ENCODE results near the gene MACROH2A1.

Gene MACROH2A1

DNA sequence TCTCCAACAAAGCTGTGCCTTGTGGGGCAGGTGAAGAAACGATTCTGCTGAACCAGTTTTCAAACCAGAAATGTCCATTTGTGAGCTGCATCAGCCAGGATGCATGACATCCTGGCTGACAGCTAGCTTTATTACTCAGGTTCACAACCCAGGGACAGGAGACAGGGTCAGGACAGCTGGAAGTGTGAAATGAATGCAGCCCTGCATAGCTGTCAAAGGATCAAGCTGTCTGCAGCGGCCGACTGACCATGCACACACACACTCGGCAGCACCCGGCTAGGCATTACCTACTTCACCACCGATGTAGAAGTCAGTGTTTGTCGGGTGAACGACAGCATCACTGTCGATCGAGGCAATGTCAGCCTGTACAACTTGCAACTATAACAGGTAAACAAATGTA lies 48.5 kb downstream of the MACROH2A1 start:
- DNase-seq = no peak

DNA sequence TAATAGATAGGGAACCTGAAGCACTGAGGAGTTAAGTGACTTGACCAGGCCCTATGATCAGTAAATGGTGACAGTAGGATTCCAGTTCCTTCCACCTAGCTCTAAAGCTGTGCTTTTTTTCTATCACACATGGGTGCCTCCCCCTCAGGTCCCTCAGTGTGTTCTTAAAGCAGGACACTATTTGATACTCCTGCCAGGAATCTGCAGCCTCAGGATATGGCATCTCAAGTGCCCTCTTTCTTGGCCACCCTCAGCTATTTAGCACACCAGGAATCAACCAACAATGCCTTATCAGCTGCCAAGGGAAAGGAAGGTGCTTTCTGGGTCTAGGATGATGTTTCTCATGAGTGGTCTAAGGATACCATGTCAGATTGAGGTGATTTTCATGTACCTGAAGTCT lies 49.1 kb downstream of the MACROH2A1 start:
- no peak for DNase-seq

DNA sequence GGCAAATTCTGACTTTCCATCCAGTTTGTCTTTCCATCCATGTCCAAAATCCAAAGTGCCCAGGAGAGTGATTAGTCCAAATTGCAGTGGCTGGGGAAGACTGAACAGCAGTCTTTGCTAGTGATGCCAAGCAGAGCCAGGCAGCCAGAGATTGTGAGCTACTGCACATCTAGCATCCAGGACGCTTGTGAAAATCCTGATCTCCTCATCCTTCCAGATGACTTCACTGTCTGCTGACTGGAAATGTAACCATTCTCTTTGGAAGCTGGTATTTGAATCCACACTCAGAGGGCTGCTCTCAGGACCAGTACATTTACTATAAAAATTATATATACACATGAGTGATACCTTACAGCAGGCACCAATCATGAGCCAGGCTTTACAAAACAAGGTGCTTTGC lies 49.6 kb downstream of the MACROH2A1 start:
- DNase-seq = no peak

DNA sequence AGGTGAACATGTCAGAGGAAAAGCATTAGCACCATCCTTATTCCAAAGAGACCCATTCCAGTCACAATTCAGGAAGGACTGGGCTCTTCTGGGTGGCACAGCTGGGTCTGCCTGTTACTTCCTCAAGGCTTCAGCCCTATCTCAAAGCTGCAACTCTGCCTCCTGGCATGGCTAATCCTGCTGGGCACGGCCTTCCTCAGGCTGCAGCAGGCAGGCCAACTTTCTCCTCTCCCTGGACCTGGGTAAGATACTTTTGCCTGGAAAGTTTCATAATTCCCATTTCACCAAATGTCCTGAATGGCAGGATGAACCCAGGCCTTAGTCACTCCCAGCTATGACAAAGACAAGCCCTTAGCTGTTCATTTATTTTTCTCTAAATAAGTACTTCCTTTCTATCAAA lies 50.1 kb downstream of the MACROH2A1 start:
- DNase-seq = no peak

DNA sequence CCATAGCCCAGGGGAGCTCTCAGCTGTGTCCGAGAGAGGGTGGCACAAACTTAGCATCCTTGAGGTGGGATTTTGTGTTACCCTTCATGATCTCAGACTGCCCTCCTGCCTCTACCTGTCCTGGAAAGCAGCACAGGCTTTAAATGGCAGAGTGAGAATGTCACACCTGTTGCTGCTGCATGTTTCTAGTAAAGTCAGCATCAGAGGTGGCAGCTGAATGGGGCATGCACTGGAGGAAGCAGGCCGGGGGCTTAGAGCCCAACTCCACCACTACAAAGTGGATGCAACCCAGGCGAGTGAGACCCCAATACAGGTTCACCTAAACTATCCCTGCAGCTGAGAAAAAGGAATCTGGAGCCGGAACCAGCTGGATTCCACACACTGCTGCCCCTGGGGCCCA lies 51.6 kb downstream of the MACROH2A1 start:
- DNase-seq = no peak

DNA sequence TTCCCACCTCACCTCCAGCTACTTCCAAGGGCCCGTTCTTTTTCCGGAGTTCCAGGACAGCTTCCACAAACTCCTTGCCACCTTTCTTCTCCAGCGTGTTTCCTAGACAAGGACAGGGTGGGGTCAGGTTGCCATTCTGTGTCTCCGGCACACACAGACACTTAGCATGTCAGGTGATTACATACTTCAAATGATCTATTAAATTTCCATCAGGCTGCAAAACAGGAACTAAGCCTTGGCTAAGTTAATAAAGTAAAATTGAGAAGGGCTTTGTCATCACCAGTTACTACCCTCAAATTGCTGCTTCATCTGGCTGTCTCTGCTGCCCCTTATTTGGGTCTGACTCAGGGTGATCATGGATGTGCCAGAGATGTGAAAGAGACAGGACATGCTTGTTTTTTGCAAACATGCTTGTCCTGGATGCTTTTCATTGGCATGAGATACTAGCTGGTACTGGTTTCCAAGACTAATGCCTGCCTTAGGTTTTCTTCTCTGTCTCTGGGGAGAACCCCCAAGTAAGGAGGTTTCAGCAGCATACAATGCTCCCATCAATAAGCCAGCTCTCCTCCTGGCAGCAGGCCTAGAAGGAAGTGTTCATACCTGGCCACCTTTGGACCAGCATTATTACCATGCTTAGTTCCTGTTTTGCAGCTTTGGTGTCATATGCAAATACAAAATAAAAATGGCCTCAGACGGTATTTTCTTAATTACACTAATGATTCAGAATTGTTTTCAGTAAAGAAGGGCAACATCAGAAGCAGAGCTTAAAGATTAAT lies 52.9 kb downstream of the MACROH2A1 start:
- no peak for DNase-seq

DNA sequence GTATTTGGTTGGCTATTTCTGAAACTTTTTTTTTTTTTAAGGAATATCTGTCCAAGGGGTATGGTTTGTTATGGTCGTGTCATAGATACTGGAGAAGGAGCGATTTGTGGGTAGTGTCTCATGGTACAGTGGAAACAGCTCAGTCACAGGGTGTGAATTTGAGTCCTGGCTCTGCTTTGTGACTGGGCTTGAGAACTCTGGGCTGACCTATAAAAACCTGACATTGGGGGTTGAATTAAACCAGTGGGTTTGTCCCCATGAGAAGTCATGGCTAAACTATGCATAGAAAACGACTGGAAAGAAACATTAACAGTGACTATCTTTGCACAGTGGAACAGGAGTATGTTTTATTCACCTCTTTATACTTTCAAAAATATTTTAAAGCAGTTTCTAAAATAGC lies 54.7 kb downstream of the MACROH2A1 start:
- DNase-seq = no peak

DNA sequence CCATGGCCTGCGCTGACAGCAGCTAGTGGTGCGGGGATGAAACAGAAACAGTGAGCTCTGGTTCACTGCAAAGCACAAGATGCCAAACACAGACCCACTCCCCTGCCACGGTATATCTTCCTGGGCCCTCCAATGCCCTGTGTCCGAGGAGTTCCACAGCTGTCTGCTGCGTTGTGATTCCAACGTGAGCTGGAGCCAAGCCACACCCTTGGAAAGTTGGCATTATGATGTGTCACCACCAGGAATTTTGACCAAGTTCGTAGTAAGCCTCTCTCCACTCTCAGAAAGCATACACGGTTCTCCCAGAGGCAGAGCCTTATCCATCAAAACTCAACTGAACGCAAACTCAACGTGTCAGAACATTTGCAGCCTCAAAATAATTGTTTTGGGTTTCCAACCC lies 55.6 kb downstream of the MACROH2A1 start:
- no peak for DNase-seq

DNA sequence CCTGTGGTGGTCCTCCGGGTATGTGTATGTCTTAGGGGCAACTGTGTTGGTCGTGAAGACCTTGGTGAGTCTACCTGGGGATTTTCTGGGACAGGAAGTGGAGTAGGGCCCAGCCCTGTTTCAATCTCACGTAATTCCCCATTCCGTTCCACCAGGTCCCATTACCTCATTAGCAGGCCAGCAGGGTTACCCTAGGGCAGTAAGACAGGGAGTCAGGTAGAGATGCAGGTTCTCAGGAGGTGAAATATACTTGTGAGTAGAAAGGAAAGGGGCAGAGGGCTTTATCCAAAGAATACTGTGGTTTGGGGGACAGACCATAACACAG lies 56.5 kb downstream of the MACROH2A1 start:
- no peak for DNase-seq

DNA sequence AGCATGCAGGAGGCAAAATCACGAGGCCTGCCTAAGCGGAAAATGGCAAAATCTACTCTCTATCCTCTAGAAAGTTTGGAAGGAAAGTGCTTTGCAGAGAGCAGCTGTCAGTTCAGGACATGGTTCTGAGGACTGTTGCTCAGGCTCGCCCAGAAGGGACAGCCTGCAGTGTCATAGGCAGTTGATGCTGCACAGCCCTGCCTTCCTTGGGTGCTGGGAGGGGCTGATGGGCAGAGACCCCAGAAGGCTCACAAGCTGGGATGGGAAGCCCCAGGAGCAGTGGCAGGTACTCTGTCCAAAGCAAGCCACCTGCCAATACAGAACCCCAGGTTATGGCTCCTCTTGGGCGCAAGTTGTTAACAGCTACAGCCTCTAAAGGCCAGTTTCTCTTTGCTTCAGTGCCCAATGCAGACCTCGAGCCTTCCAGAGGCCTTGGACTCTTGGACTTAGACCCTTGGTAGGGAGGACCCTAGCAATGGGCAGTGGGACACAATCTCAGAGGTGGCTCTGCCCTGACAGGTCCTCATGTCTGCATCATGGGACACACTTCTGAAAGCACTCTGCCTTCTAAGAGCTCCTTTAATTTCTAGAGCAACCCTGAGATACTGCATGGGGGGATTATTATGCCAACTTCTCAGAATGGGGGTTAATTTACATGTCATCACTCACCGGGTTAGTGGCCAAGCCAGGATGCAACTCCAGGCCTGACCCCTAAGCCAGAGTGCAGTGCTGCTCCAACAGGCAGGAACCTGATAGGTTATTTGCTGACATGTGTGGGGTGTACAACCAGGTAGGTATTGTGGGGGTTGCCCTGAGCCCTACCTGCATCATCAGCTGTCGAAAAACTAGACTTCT lies 57.1 kb downstream of the MACROH2A1 start:
- DNase-seq = no peak

DNA sequence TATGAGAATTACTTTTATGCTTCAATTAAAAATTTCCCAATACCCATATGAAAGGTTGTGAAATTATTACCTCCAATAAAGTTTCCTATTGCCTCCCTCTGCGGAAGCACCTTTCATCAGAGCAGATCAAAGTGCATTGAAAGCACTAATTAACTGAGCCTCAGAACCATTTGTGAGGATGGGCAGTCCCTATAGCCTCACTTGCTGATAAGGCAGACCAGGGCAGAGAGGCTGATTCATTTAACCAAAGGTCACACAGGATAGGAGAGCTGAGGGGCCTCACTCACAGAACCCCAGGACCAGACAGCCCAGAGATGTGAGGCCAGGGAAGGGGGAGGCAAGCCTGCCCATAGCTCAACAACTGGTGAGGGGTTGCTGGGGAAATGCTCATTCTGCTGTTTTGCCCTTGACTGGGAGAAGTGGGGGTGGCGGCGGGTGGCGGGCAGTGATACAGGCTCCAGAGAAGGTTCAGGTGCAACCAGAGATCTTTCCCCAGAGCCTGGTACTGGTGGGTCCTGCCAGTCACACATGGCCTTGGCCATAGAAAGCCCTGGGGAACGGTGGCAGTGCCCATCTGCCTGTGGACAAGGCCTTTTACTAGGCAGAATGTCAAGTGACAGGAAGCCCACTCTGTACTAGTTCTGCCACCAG lies 57.9 kb downstream of the MACROH2A1 start:
- DNase-seq = no peak

DNA sequence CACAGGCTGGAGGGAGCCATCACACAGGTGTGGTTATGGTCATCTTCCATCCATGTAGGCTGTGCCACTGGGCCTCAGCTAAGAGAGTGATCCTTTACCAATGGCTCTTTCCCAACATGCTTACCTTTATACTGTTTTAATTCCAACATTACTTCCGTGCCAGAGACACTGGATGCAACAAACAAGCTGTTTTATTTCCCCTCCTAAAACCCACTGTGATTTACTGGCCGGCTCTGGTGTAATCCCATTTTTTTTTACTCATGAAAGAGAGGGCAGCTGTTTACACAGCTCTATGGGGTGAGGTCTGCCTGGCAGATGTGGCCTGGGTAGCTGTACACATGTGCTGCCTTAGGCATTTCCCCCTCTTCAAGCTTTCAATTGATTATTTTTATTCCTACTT lies 58.5 kb downstream of the MACROH2A1 start:
- no peak for DNase-seq

DNA sequence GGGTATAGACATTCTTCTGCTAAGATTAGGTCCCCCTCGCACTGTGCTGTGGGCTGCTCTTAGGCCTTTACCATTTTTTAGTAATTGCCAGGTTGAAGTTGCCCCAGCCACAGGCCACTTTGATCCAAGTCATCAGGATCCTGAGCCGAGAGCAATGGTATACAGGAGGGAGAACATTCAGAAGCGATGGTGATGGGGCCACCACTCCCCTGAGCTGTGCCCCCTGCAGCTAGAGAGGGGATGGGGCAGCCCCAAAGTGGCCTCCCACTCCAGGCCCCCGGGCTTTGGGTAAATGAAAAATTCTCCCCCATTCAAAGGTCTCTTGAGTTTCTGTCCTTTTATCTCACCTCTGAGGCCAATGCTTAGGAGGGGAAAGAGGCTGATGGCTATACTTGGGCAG lies 59.4 kb downstream of the MACROH2A1 start:
- no peak for DNase-seq

DNA sequence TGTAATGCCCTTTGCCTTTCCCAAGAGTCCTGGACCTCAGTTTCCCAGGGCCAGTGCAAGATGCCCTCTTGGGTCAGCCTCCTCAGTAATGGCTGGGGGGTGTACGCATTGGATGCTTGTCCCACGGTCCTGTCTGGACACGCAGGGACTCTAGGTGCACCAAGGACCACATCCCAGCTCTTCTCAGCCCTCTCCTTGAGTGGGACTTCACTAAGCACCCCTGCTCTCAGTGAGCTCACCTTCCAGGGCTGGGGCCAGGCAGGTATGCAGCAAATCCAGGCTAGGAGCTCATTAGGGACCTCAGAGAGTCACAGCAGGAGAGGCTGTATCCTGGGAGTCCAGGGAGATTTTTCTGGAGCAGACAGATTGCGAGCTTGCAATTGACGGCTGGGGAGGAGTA lies 59.8 kb downstream of the MACROH2A1 start:
- DNase-seq = no peak

DNA sequence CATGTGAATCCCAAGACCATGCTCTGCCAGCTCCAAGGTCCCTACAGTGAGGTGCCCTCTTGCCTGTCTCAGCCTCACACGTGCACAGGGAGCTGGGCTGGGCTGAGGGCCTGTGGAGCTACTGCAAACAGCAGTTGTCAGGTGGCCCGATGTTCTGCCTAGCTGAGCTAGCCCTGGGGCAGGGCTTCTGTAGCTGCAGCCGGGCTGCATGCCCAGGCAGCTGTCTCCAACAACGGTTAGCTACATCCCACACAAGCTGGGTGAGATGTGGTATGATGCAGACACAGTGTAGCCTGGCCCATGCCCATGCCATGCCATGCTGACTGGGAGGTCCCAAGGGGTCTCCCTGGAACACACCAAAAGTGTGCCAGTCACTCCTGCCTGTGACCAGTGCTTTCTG lies 62.0 kb downstream of the MACROH2A1 start:
- no peak for DNase-seq

DNA sequence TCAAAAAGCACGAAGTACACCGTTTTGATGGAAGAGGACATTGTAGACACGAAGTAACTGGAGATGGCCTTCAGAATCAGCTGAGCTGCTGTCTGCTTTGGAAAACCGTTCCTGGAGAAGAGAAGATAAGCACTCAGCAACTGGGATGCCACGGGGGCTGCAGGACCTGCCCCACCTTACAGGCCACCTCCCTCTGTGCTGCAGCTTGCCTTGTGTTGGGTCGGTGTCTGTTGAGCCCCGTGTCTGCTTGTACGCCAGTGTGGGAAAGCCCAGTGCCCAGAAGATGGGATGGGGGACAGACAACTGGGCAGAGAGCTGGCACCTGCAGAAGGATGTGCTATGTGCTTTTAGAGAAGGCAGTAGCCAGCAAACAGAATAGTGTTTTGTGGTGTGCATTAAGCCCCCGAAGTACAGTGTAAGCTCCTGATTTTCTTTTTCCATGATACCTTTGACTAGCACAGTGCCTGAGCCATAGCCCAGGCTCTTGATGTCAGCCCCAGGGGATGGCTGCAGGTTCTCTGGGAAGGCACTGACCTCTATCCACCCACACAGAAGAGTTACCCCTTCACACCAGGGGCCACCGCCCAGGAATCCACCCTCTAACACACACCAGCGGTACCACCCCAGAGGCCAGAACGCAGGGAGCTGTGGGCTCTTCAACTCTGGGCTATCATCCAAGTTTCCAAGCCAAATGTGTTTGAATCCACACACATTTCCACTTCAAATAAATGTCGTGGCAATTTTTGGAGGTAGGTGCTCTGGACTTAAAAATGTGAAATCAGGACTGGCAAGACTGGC lies 63.8 kb downstream of the MACROH2A1 start:
- DNase-seq = no peak

DNA sequence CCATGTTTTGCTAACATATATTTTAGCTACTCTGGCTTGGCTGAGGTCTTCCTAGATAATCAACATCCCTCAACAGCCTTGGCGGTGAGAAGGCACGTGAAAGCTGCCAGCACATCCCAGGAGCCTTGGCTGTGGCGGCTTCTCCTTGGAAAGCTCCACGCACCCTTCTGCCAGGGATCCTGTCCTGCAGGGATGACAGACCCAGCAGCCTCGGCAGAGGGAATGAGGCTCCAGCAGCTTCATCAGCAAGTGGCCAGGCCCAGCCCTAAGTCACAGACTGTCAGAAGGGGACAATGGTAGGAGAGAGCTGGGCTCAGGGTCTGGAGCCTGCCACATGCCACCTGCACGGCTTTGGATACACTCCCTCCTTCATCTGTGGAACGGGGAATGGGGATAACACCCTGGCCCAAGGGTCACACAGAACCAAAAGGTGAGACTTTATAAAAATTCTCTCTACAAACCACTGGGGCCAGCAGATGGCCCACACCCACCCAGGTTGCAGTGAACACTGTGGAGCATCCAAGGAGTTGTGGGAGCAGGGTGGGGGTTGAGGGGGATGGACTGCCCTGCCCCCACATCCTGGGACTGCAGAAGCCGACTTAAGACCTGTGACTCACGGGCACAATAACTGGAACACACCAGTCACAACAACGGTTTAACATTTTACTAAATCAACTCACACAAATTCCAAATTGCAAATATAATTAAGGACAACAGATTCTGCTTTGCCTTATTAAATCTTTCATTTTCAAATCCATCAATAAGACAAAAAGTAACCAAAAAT lies 65.1 kb downstream of the MACROH2A1 start:
- no peak for DNase-seq

DNA sequence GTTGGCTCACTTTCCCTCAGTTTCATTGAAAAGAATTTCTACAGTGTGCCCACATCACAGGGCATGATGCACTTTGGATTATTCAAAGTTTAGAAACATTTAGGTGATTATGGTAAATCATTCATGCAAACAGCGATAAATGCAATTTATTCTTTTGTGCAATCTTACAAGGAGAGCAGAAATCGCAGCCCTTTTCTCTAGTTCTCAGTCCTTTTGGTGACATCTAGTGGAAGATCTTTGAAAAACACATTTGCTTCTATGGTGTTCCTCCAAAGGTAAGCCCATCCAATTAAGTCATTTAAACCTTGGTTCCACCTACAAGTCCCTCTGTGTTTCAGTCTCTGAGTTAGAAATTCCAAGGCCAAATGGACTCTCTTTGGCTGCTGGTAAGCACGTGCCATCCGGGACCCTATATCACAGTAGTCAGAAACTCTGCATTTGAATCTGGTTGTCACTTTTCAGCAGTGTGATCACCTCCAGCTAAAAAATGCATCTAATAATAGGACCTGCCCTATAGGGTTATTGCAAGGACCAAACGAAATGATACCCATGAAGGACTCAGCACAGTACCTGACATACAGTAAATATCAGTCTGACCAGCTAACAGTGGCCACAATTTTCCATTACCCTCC lies 66.4 kb downstream of the MACROH2A1 start:
- DNase-seq = no peak

DNA sequence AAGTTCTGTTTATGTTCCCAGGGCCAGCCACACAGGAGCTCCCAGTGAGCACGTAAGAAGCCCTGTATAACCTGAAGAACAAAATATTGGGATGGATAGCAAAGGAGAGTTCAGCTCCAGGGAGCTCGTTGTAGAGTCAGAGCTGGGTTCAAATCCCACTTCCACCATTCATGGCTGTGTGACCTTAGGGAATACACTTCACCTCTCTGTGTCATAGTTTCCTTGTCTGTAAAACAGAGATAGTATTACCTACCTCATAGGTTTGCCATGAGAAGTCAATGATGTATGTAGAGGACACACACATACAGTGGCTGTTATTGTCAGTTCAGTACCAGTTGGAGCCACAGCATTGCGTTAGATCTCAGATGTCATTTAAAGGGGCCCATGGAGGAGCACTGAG lies 67.4 kb downstream of the MACROH2A1 start:
- no peak for DNase-seq

DNA sequence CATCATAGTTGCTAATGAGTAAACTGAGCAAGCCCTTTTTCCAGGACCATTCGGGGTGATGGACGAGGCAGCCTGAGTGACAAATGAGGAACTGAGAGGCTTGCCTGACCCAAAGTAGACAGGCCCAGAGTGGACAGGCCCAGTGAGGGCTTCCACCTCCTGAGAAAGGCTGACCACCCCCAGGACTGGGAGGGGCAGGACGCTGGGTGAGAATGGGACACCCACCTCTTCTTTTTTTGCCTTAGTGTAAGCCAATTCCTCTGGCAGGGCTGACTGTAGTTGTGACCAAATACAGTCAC lies 68.3 kb downstream of the MACROH2A1 start:
- no peak for DNase-seq

DNA sequence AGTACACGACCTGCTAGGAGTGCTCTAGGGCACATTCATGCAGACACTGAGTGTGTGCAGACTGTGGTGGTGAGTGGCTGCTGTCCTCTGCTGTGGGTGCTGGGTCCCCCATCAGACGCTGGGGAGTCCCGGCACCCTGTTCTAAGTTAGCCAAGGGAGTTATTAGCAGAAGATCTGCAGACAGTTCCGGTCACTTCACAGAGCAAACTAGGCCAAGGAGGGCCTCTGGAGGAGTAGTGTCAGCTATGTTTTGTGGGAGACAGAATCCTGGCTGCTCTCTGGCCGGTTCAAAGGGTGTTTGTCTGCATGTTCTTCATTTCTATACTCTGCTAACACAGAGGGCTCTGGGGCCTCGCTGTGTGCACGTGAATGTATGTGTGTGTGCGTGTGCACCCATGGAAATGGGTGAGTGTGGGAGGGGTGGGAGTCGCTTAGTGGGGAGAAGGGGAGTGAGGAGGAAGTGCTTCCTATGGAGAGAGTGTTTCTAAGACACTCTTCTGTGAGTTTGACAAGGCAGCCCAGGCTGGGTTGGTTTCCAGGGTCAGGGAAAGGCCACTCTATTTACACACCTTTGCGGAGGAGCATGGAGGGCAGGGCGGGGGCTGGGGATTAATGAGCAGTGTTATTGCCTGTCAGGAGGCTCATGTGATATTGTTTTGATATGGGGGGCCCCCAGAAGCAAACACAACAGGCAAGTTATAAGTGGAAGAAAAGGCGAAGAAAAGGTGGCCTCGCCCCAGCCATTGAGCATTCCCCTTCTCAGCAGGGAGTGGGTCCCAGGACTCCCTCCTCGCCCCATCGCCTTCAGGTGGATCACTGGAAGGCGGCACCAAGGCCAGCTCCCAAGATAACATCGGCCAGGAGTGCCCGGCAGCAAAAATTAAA lies 68.9 kb downstream of the MACROH2A1 start:
- no peak for DNase-seq

Data from right forelimb (tissue), 1 donor.